Fibroblast of mammary gland (primary cell): ENCODE data around the gene NTM.

Source experiments
- DNase-seq: peaks from one replicate; pipeline ENCODE4 v3.0.0-alpha.2; 2010; ENCODE audit warnings: low read depth
- H3K4me3 ChIP-seq: 2 replicates; pipeline ENCODE4 v1.5.1; 2011; ENCODE audit warnings: low read depth, mild to moderate bottlenecking, low read length, moderate library complexity; ENCODE audit not compliant: control insufficient read depth
- TF ChIP-seq, protein P1 (sequence below): conservative IDR thresholded peaks from 2 replicates; pipeline ENCODE4 v1.5.1; 2011; ENCODE audit warnings: low read depth, low read length, inconsistent platforms; ENCODE audit not compliant: control insufficient read depth, insufficient read depth

NTM gene

DNA sequence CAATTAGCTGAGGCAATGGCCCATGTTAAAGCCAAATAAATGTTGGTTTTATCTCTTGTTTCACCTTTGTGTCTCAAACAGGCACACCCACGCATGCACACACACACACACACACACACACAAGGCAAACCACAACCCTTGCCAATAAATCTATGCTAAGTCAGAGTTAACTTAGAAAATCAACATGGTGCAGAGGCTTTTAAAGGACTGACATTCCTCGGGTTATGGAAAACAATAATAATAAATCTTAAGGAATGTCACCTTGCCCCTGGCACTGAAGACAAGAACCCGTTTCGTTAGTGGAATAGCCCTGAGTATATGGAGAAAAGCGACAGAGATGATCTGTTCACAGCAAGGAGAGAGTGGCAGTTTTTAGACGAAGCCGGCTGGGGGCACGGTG, 326.3 kb downstream of the NTM start:
- no peak overlapping the region for H3K4me3 ChIP-seq
- TF ChIP-seq, protein P1, sequence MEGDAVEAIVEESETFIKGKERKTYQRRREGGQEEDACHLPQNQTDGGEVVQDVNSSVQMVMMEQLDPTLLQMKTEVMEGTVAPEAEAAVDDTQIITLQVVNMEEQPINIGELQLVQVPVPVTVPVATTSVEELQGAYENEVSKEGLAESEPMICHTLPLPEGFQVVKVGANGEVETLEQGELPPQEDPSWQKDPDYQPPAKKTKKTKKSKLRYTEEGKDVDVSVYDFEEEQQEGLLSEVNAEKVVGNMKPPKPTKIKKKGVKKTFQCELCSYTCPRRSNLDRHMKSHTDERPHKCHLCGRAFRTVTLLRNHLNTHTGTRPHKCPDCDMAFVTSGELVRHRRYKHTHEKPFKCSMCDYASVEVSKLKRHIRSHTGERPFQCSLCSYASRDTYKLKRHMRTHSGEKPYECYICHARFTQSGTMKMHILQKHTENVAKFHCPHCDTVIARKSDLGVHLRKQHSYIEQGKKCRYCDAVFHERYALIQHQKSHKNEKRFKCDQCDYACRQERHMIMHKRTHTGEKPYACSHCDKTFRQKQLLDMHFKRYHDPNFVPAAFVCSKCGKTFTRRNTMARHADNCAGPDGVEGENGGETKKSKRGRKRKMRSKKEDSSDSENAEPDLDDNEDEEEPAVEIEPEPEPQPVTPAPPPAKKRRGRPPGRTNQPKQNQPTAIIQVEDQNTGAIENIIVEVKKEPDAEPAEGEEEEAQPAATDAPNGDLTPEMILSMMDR, result no peak
- DNase-seq, result no peak

DNA sequence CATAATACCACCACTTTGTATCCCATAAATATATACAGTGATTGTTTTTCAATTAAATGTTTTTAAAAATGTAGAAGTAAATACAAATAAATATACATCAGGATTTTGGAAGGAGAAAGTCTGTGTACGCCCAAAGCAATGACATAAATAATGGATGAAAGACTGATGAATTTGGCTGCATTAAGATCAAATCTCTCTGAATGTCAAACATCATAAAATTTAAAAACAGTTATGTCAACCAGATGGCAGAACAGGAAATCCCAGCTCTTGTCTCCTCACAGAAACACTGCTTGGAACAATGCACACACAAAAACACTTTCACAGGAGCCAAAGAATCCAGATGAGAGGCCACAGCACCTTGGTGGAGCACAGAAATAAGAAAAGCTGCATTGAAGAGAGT, 332.9 kb downstream of the NTM start:
- DNase-seq, result no peak
- TF ChIP-seq, protein P1, result no peak
- no peak overlapping the region for H3K4me3 ChIP-seq

DNA sequence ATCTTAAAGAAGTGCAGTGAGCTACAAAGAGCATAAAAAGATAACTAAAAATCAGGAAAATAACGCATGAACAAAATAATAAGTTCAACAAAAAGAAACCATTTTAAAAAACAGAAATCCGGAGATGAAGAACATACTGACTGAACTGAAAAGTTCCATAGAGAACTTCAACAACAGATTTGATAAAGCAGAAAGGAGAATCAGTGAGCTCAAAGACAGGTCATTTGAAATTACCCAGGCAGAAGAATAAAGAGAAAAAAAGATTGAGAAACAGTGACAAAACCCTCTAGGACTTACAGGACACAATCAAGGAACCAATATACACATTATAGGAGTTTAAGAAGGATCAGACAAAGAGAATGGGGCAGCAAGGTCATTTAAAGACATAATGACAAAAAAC, 334.3 kb downstream of the NTM start:
- TF ChIP-seq, protein P1, result no peak
- DNase-seq, result no peak
- H3K4me3 ChIP-seq, result no peak overlapping the region

DNA sequence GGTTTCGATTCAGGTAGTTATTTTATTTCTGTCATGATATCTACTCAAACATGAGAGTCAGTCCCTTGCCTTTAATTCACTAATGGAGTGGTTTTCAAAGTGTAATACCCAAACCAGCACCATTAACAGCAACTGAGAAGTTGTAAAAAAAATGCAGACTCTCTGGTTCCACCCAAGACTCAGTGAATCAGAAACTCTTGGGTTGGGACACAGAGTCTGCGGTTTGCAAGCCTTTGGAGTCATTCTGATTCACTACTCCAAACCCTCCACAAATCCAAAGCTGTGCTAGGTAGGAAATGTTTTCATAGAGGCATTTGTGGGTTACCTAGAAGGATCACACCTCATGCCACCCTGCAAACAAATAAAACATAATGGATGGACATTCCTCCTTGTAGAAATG, 340.1 kb downstream of the NTM start:
- DNase-seq, result peak; percentile 25
- TF ChIP-seq, protein P1, result no peak
- no peak overlapping the region for H3K4me3 ChIP-seq

DNA sequence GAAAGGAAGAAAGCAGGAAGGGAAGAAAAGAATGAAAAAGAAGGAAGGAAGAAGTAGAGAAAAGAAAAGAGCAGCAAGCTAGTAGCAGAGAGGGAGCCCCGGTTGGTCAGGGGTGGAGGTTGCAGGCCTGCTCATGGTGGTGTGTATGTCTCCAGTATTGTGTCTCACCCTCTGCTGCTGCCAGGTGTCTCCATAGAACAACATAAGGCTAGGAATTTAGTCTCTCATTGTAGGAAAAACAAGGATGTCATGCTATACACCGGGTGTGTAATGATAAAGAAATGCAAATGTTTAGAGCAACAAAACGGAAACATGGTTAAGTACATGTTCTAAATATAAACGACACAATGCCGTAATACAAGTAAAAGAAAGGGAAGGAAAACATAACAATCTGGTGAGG, 342.5 kb downstream of the NTM start:
- H3K4me3 ChIP-seq, result no peak overlapping the region
- TF ChIP-seq, protein P1, result no peak
- no peak for DNase-seq

DNA sequence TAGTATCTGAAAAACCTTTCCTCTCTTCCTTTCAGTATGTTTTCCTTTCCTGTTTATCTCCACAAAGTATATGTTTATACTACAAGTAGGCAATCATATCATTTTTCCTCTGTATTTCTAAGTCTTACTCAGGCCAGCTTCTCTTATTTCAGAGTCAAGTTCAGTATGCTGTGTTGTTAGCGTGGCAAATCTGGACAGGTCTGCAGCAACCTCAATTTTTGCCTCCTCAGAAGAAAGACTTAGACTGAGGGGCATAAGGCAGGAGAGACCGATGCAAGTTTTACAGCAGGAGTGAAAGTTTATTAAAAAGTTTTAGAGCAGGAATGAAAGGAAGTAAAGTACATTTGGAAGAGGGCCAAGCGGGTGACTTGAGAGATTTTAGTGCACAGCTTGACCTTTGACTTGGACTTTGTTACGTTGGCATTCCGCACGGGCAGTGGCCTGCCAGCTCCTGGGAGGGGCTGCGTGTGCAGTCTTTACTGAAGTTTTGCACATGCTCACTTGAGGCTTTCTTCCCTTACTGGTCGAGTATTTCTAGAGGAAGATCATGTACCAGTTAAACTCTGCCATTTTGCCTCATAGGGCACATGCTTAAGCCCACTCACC, 343.2 kb downstream of the NTM start:
- H3K4me3 ChIP-seq, result no peak overlapping the region
- TF ChIP-seq, protein P1, result no peak
- DNase-seq, result no peak

DNA sequence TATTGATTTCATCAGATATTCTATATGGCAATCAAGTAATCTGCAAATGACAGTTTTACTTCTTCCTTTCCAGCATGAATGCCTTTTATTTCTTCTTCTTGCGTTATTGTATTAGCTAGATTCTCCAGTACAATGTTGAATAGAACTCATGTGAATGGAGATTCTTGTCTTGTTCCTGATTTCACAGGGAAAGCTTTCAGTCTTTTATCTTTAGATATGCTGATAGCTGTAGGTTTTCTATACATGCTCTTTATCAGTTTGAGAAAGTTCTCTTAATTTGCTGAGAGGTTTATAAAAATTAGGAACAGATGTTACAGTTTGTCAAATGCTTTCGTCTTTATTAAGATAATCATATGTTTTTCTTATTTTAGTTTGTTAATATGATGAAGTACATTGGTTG, 347.2 kb downstream of the NTM start:
- no peak overlapping the region for H3K4me3 ChIP-seq
- TF ChIP-seq, protein P1, result no peak
- no peak for DNase-seq
